Measurements from ENCODE around the gene CCDC85A. TPM values are rescaled to one million over a fixed set of nuclear protein-coding genes. Genes with fewer than 3 reads are reported as not detected.

Gene CCDC85A
- total RNA-seq, 5 donors from 2014 or later (not counting 1 experiment from before 2014, with no cell fraction given) = not detected

DNA sequence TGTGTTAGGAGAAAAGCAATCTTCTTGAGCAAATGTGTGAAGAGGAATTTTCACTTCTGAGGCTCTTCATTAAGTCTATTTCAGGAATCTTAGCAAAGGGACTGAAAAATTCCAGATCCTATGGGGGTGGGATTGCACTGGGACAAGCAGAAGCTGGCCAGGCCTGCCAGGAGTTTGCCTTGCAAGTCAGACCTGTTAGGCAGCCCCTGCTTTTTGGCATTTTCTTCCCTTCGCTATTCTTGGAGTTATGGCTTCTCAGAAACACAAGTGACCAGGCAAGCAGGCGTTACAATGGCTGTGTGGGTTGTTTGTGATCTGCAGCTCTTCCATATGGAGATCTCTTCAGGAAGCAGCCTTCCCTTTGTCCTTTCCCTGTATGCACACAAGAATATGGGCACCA, 8.0 kb upstream of the CCDC85A start:
- no peak for ATAC-seq (replicated peaks in 1 of 4)
- no peak overlapping the region for H3K4me3 ChIP-seq (ENCODE audit: control insufficient read depth in 1 of 2, extremely low read depth in 1 of 2, low read length in 1 of 2)
- H3K9me3 ChIP-seq = no peaks in the 10 kb centered on the region
- Mint-ChIP-seq H3K4me3 (no peak overlapping the region), H3K9me3 (peaks cover 0 to 7% (median 0%) of the 10 kb centered on the region in 3 donors), H3K4me1 (no peaks in the 10 kb centered on the region), H3K36me3 (no peaks in the 10 kb centered on the region), H3K27ac (no peak overlapping the region), H3K27me3 (peaks cover 8 to 17% of the 10 kb centered on the region in 2 donors)
- no CpG with 5 or more reads among the region's 2 CpGs for WGBS (ENCODE audit: insufficient coverage)
- POLR2A ChIA-PET = no interaction called here
- no peaks in the 10 kb centered on the region for H3K4me1 ChIP-seq (ENCODE audit: control insufficient read depth in 1 of 2, extremely low read depth in 1 of 2, insufficient read depth in 2 of 2, low read length in 2 of 2)
- DNase-seq = no peak
- H3K27ac ChIP-seq (ENCODE audit: low read length) = no peak overlapping the region
- CTCF ChIA-PET = no interaction called here
- no peaks in the 10 kb centered on the region for H3K27me3 ChIP-seq (replicated peaks in 1 of 2; ENCODE audit: control insufficient read depth in 2 of 2, extremely low read depth in 1 of 2, insufficient read depth in 2 of 2, low read length in 1 of 2)
- no peaks in the 10 kb centered on the region for H3K36me3 ChIP-seq (ENCODE audit: control insufficient read depth in 2 of 2, extremely low read depth in 1 of 2, insufficient read depth in 1 of 2, low read length in 1 of 2)

DNA sequence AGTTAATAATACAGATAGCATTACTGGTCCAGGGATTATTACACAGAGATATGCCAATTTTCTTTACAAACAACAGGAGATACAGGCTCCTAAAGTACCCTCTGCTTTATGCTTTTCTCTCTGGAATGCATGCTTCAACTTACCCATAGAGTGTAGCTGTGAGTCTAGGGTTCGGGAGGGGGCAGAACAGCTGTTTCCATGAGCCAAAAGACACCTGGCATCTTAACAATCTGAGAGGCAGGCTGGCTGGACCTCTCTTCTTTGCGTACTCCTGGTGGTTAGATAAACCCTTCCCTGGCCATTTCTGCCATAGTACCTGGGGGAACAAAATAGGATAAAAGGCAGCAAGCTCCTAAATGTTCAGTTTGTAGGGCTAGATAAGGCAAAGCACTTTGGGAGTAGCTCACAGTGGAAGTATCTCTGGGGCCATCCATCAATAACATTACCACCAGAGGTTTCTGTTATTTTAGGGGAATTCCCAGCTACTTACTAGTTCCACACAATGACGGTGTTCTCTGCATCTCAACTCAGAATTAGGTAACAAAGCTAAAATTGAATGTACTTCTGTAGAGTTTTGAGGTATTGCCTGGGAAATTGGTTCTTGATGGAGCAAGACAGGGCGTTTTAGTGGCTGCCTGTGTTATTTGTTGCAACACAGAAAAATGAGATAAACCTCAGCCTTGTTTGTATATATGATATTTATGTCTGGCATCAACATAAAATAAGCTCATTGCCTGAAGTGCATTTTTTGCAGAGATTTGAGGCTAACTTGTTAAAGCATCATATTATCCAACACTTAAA, 6.2 kb upstream of the CCDC85A start:
- Mint-ChIP-seq H3K27ac (no peak overlapping the region), H3K4me1 (no peaks in the 10 kb centered on the region), H3K9me3 (no peaks in the 10 kb centered on the region), H3K4me3 (no peak overlapping the region), H3K27me3 (peaks cover 22 to 27% of the 10 kb centered on the region in 2 donors), H3K36me3 (no peaks in the 10 kb centered on the region)
- no peaks in the 10 kb centered on the region for H3K9me3 ChIP-seq
- ChIA-PET CTCF (interaction anchor here in 1 of 2 donors (0.6 kb wide), 1 partner anchor 1335 kb away, joined by 3 read pairs; no protein-coding TSS in a partner anchor), POLR2A (no interaction called here)
- H3K36me3 ChIP-seq (ENCODE audit: control insufficient read depth in 2 of 2, extremely low read depth in 1 of 2, insufficient read depth in 1 of 2, low read length in 1 of 2) = no peaks in the 10 kb centered on the region
- H3K4me1 ChIP-seq (ENCODE audit: control insufficient read depth in 1 of 2, extremely low read depth in 1 of 2, insufficient read depth in 2 of 2, low read length in 2 of 2) = no peaks in the 10 kb centered on the region
- no peak overlapping the region for H3K4me3 ChIP-seq (ENCODE audit: control insufficient read depth in 1 of 2, extremely low read depth in 1 of 2, low read length in 1 of 2)
- no peak overlapping the region for H3K27ac ChIP-seq (ENCODE audit: low read length)
- H3K27me3 ChIP-seq (replicated peaks in 1 of 2; ENCODE audit: control insufficient read depth in 2 of 2, extremely low read depth in 1 of 2, insufficient read depth in 2 of 2, low read length in 1 of 2) = peaks cover under 1 to 4% of the 10 kb centered on the region in 2 experiments
- WGBS (ENCODE audit: insufficient coverage) = 69% methylated on average over 2 of the region's 4 CpGs
- DNase-seq = no peak
- ATAC-seq (replicated peaks in 1 of 4) = no peak

DNA sequence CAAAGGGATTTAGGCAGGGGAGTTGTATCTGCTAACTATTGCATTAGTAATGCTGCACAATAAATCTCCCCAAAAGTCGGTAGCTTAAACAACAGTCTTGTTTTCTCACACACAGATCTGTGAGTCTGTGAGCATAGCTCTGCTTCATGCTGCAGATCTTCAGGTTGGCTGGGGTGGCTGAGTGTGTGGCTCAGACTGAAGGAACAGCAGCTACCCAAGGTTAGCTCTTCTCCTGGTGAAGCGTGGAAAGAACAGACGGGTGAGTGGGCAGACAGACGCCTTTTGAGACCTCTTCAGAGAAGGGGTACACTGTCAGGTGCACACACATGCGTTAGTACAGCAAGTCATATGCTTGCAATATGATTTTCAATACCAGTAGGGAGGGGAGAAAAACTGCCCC, 3.9 kb upstream of the CCDC85A start:
- Mint-ChIP-seq H3K27me3 (peaks cover 30 to 31% of the 10 kb centered on the region in 2 donors), H3K9me3 (no peaks in the 10 kb centered on the region), H3K36me3 (no peaks in the 10 kb centered on the region), H3K4me1 (peaks cover 0 to 6% (median 3%) of the 10 kb centered on the region in 3 donors), H3K27ac (no peak overlapping the region), H3K4me3 (no peak overlapping the region)
- ChIA-PET POLR2A (no interaction called here), CTCF (no interaction called here)
- Histone ChIP-seq H3K4me3 (ENCODE audit: control insufficient read depth in 1 of 2, extremely low read depth in 1 of 2, low read length in 1 of 2) (no peak overlapping the region), H3K9me3 (no peaks in the 10 kb centered on the region), H3K27ac (ENCODE audit: low read length) (no peak overlapping the region), H3K4me1 (ENCODE audit: control insufficient read depth in 1 of 2, extremely low read depth in 1 of 2, insufficient read depth in 2 of 2, low read length in 2 of 2) (peaks cover 0 to 9% of the 10 kb centered on the region in 2 experiments), H3K36me3 (ENCODE audit: control insufficient read depth in 2 of 2, extremely low read depth in 1 of 2, insufficient read depth in 1 of 2, low read length in 1 of 2) (no peaks in the 10 kb centered on the region), H3K27me3 (replicated peaks in 1 of 2; ENCODE audit: control insufficient read depth in 2 of 2, extremely low read depth in 1 of 2, insufficient read depth in 2 of 2, low read length in 1 of 2) (peaks cover 4 to 20% of the 10 kb centered on the region in 2 experiments)
- DNase-seq (no peak), ATAC-seq (replicated peaks in 1 of 4) (no peak)
- 87% methylated on average over 3 of the region's 5 CpGs for WGBS (ENCODE audit: insufficient coverage)

DNA sequence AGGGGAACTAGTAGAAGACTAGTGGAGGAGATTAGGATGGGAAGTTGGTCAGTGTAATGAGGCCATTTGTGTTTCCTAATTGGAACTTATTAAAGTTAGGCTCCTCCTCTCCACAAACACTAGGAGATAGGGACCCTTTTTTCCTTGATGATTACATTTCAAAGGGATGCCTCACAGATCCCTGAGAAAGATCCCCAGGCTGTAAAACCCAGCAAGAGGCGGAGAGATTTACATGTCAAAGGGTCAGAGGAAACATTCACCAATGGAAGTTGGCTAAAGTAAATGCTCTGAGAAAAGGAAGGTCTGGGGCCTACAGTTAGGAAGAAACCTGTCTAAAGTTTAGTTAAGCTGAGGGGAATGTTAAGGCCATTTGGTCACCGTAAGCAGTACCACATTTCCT, 1.4 kb upstream of the CCDC85A start:
- DNase-seq (no peak), ATAC-seq (replicated peaks in 1 of 4) (no peak)
- Mint-ChIP-seq H3K9me3 (no peaks in the 10 kb centered on the region), H3K36me3 (no peaks in the 10 kb centered on the region), H3K4me3 (peak overlapping the region in 1 of 3 donors; percentile 58), H3K27me3 (peaks cover 50 to 52% of the 10 kb centered on the region in 2 donors), H3K4me1 (peaks cover 0 to 18% (median 11%) of the 10 kb centered on the region in 3 donors), H3K27ac (no peak overlapping the region)
- no peak overlapping the region for H3K4me3 ChIP-seq (ENCODE audit: control insufficient read depth in 1 of 2, extremely low read depth in 1 of 2, low read length in 1 of 2)
- peaks cover 11 to 33% of the 10 kb centered on the region in 2 experiments for H3K27me3 ChIP-seq (replicated peaks in 1 of 2; ENCODE audit: control insufficient read depth in 2 of 2, extremely low read depth in 1 of 2, insufficient read depth in 2 of 2, low read length in 1 of 2)
- 40% methylated on average over 1 of the region's 2 CpGs for WGBS (ENCODE audit: insufficient coverage)
- H3K9me3 ChIP-seq = no peaks in the 10 kb centered on the region
- peaks cover 0 to 9% of the 10 kb centered on the region in 2 experiments for H3K4me1 ChIP-seq (ENCODE audit: control insufficient read depth in 1 of 2, extremely low read depth in 1 of 2, insufficient read depth in 2 of 2, low read length in 2 of 2)
- H3K36me3 ChIP-seq (ENCODE audit: control insufficient read depth in 2 of 2, extremely low read depth in 1 of 2, insufficient read depth in 1 of 2, low read length in 1 of 2) = no peaks in the 10 kb centered on the region
- ChIA-PET CTCF (no interaction called here), POLR2A (no interaction called here)
- H3K27ac ChIP-seq (ENCODE audit: low read length) = no peak overlapping the region

DNA sequence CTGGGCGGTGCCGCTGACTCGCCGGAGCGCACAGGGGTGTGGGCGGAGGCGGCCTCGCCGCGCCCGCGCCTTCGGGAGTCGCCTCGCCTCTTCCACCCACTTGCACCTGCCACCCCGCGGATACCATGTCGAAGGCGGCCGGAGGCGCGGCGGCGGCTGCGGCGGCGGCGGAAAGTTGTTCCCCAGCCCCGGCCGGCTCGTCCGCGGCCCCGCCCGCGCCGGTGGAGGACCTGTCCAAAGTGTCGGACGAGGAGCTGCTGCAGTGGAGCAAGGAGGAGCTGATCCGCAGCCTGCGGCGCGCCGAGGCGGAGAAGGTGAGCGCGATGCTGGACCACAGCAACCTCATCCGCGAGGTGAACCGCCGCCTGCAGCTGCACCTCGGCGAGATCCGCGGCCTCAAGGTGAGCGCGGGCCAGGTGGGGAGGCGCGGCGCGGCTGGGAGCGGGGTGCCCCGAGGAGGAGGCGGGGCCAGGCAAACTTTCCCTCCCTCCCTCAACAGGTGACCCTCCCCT, 766 bp downstream of the CCDC85A start:
- ATAC-seq (replicated peaks in 1 of 4) (peak in 1 of 4 experiments; percentile 18), DNase-seq (no peak)
- H3K36me3 Mint-ChIP-seq = no peaks in the 10 kb centered on the region
- peaks cover 0 to 18% (median 11%) of the 10 kb centered on the region in 3 donors for H3K4me1 Mint-ChIP-seq
- peak overlapping the region in 1 of 3 donors; percentile 52 for H3K4me3 Mint-ChIP-seq
- peaks cover 57 to 60% of the 10 kb centered on the region in 2 donors for H3K27me3 Mint-ChIP-seq
- no peaks in the 10 kb centered on the region for H3K9me3 ChIP-seq
- no peak overlapping the region for H3K27ac ChIP-seq (ENCODE audit: low read length)
- under 1% methylated on average over 57 of the region's 64 CpGs for WGBS (ENCODE audit: insufficient coverage)
- H3K36me3 ChIP-seq (ENCODE audit: control insufficient read depth in 2 of 2, extremely low read depth in 1 of 2, insufficient read depth in 1 of 2, low read length in 1 of 2) = no peaks in the 10 kb centered on the region
- H3K4me3 ChIP-seq (ENCODE audit: control insufficient read depth in 1 of 2, extremely low read depth in 1 of 2, low read length in 1 of 2) = no peak overlapping the region
- H3K9me3 Mint-ChIP-seq = no peaks in the 10 kb centered on the region
- ChIA-PET POLR2A (no interaction called here), CTCF (no interaction called here)
- peaks cover 11 to 33% of the 10 kb centered on the region in 2 experiments for H3K27me3 ChIP-seq (replicated peaks in 1 of 2; ENCODE audit: control insufficient read depth in 2 of 2, extremely low read depth in 1 of 2, insufficient read depth in 2 of 2, low read length in 1 of 2)
- no peak overlapping the region for H3K27ac Mint-ChIP-seq
- peaks cover 0 to 9% of the 10 kb centered on the region in 2 experiments for H3K4me1 ChIP-seq (ENCODE audit: control insufficient read depth in 1 of 2, extremely low read depth in 1 of 2, insufficient read depth in 2 of 2, low read length in 2 of 2)

DNA sequence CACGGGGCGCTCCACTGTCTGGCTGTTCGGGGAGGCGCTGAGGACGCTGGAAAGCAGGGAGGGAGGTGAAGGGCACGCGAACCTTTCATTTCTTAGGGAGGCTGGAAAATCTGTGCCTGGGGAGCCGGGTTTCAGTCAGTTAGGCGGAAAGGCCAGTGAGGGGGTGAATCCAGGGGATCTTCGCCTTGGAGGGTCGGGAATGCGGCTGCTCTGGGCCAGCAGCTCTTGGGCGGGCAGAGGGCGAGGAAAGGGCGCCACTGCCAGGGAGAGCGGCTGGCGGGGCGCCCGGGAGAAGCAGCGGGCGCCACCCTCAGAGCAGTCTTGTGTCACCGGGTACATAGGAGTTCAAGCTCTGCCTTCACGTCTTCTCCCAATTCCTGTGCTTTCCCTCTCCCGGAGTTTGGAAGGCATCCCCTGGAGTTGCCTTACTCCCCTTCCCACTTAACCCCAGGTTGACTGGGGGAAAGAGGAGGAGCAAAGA, 1.4 kb downstream of the CCDC85A start:
- POLR2A ChIA-PET = no interaction called here
- 3% methylated on average over 16 of the region's 24 CpGs for WGBS (ENCODE audit: insufficient coverage)
- no peaks in the 10 kb centered on the region for H3K9me3 Mint-ChIP-seq
- H3K9me3 ChIP-seq = no peaks in the 10 kb centered on the region
- no peak for DNase-seq
- H3K27me3 Mint-ChIP-seq = peaks cover 56 to 61% of the 10 kb centered on the region in 2 donors
- no peaks in the 10 kb centered on the region for H3K36me3 ChIP-seq (ENCODE audit: control insufficient read depth in 2 of 2, extremely low read depth in 1 of 2, insufficient read depth in 1 of 2, low read length in 1 of 2)
- CTCF ChIA-PET = no interaction called here
- peaks cover 0 to 18% (median 11%) of the 10 kb centered on the region in 3 donors for H3K4me1 Mint-ChIP-seq
- no peaks in the 10 kb centered on the region for H3K36me3 Mint-ChIP-seq
- no peak overlapping the region for H3K4me3 ChIP-seq (ENCODE audit: control insufficient read depth in 1 of 2, extremely low read depth in 1 of 2, low read length in 1 of 2)
- no peak overlapping the region for H3K27ac ChIP-seq (ENCODE audit: low read length)
- peak overlapping the region; percentile 49 to 53 (median 52) for H3K4me3 Mint-ChIP-seq
- H3K27me3 ChIP-seq (replicated peaks in 1 of 2; ENCODE audit: control insufficient read depth in 2 of 2, extremely low read depth in 1 of 2, insufficient read depth in 2 of 2, low read length in 1 of 2) = peaks cover 11 to 33% of the 10 kb centered on the region in 2 experiments
- no peak for ATAC-seq (replicated peaks in 1 of 4)
- H3K27ac Mint-ChIP-seq = no peak overlapping the region
- H3K4me1 ChIP-seq (ENCODE audit: control insufficient read depth in 1 of 2, extremely low read depth in 1 of 2, insufficient read depth in 2 of 2, low read length in 2 of 2) = peaks cover 0 to 9% of the 10 kb centered on the region in 2 experiments
